SK-N-MC (cell line): Measurements from ENCODE around the gene ZFYVE28.

ENCODE experiments used
- EZH2 ChIP-seq: fragments of 200-600 bp; sonication (generic); IDR thresholded peaks from one replicate; pipeline ENCODE4 v1.6.1; 2017; ENCODE audit warnings: antibody characterized with exemption
- FOXP2 ChIP-seq: optimal IDR thresholded peaks from 2 replicates; pipeline ENCODE3; 2011; ENCODE audit warnings: mild to moderate bottlenecking, moderate library complexity; ENCODE audit not compliant: insufficient read depth; ENCODE audit errors: extremely low read length, control extremely low read depth
- POLR2AphosphoS5 ChIP-seq: IDR thresholded peaks from 2 replicates; pipeline ENCODE4 v1.6.1; 2012; ENCODE audit warnings: mild to moderate bottlenecking, low read depth, low read length, borderline replicate concordance

GRCh38 chr4:2231082-2231481, 187.4 kb downstream of the ZFYVE28 start:
- TF ChIP-seq EZH2 (no peak), POLR2AphosphoS5 (no peak), FOXP2 (no peak)
